B cell (primary cell): ENCODE data around the gene HS6ST2. TPM values are rescaled to one million over a fixed set of nuclear protein-coding genes. Genes with fewer than 3 reads are reported as not detected.

Experiments used
- ATAC-seq: fragments of 200-7000 bp; cut with Tn5 transposase; one replicate; pipeline ENCODE4 v1.10.0; 2021; ENCODE audit warnings: low read depth, mild to moderate bottlenecking, moderate number of reproducible peaks, moderate library complexity
- CTCF ChIA-PET: fragments of 350-600 bp; sonication (Branson Sonifier 250); formaldehyde crosslinking; loops from one replicate; lab custom pipeline; 2021; ENCODE audit warnings: antibody characterized with exemption, inconsistent platforms; lab: Charles Lee
- POLR2A ChIA-PET: fragments of 350-600 bp; sonication (Branson Sonifier 250); formaldehyde crosslinking; loops from one replicate; lab custom pipeline; 2021; ENCODE audit warnings: antibody characterized with exemption; lab: Charles Lee
- DNase-seq: peaks from one replicate; pipeline ENCODE4 v3.0.0; 2013
- H2AFZ ChIP-seq: 2 replicates; pipeline ENCODE4 v1.6.1; 2012; ENCODE audit warnings: mild to moderate bottlenecking, low read depth, low read length; ENCODE audit not compliant: insufficient read depth, poor library complexity, severe bottlenecking
- H3K27ac ChIP-seq, 2 donors: 1 replicate in 1 of 2; 2 replicates in 1 of 2; pipeline ENCODE4 v1.5.1; 2012 to 2013; ENCODE audit warnings: low read length in 2 of 2, mild to moderate bottlenecking in 2 of 2, moderate library complexity in 1 of 2
- H3K27me3 ChIP-seq, 4 experiments: fragments of 200-600 bp in 1 of 4; sonication (generic) in 1 of 4; replicated peaks in 1 of 4; 1 replicate in 2 of 4; 2 replicates in 2 of 4; pipeline versions ENCODE4 v1.6.1 to v1.7.0; 2013 to 2016; ENCODE audit warnings: low read length in 3 of 4, mild to moderate bottlenecking in 2 of 4, mixed read lengths in 1 of 4, moderate library complexity in 1 of 4; ENCODE audit not compliant: insufficient read depth in 4 of 4, control insufficient read depth in 3 of 4; ENCODE audit errors: control extremely low read depth in 1 of 4
- H3K36me3 ChIP-seq, 2 experiments: replicated peaks in 1 of 2; 1 replicate in 1 of 2; 2 replicates in 1 of 2; pipeline versions ENCODE4 v1.6.1 to v1.7.1; 2013; ENCODE audit warnings: low read length in 1 of 2; ENCODE audit not compliant: insufficient read depth in 2 of 2, control insufficient read depth in 1 of 2; ENCODE audit errors: control extremely low read depth in 1 of 2, extremely low read depth in 1 of 2
- H3K4me1 ChIP-seq, 2 donors: fragments of 200-600 bp in 1 of 2; sonication (generic) in 1 of 2; 1 replicate in 1 of 2; 2 replicates in 1 of 2; pipeline versions ENCODE4 v1.5.1 to v1.6.1; 2013 to 2017; ENCODE audit warnings: low read length in 2 of 2; ENCODE audit not compliant: control insufficient read depth in 2 of 2, insufficient read depth in 2 of 2
- H3K4me2 ChIP-seq: replicated peaks from 2 replicates; pipeline ENCODE3; 2012; ENCODE audit warnings: mild to moderate bottlenecking, low read depth, low read length; ENCODE audit not compliant: poor library complexity, severe bottlenecking
- H3K4me3 ChIP-seq, 5 experiments: fragments of 200-600 bp in 1 of 5; sonication (generic) in 1 of 5; 1 replicate in 3 of 5; 2 replicates in 2 of 5; pipeline versions ENCODE4 v1.5.1 to v1.7.0; 2011 to 2016; ENCODE audit warnings: low read length in 4 of 5, mild to moderate bottlenecking in 4 of 5, low read depth in 2 of 5, control low read depth in 1 of 5, moderate library complexity in 1 of 5; ENCODE audit not compliant: insufficient read depth in 1 of 5; ENCODE audit errors: control extremely low read depth in 1 of 5, extremely low read depth in 1 of 5
- H3K79me2 ChIP-seq: fragments of 200-600 bp; sonication (generic); one replicate; pipeline ENCODE4 v1.6.0; 2016; ENCODE audit warnings: low read length; ENCODE audit not compliant: control insufficient read depth, insufficient read depth
- H3K9ac ChIP-seq: fragments of 200-600 bp; sonication (generic); 2 replicates; pipeline ENCODE4 v1.6.1; 2017; ENCODE audit warnings: mild to moderate bottlenecking, low read length, moderate library complexity
- H3K9me3 ChIP-seq, 3 donors: one replicate each; pipeline versions ENCODE4 v1.6.1 to v1.7.1; 2013; ENCODE audit warnings: low read length in 2 of 3; ENCODE audit not compliant: control insufficient read depth in 2 of 3, insufficient read depth in 1 of 3; ENCODE audit errors: control extremely low read depth in 1 of 3
- H4K20me1 ChIP-seq: 2 replicates; pipeline ENCODE4 v1.6.0; 2012; ENCODE audit warnings: mild to moderate bottlenecking, low read length; ENCODE audit not compliant: insufficient read depth, control insufficient read depth, poor library complexity, severe bottlenecking
- H3K27ac Mint-ChIP-seq: one replicate; pipeline ENCODE4 v1.8.0; 2021; ENCODE audit warnings: mixed read lengths
- H3K27me3 Mint-ChIP-seq: one replicate; pipeline ENCODE4 v1.8.0; 2021; ENCODE audit warnings: mixed read lengths
- H3K4me1 Mint-ChIP-seq: one replicate; pipeline ENCODE4 v1.8.0; 2021; ENCODE audit warnings: mixed read lengths
- H3K4me3 Mint-ChIP-seq: one replicate; pipeline ENCODE4 v1.8.0; 2021; ENCODE audit warnings: mixed read lengths
- H3K9me3 Mint-ChIP-seq: one replicate; pipeline ENCODE4 v1.8.0; 2022; ENCODE audit warnings: mixed read lengths; ENCODE audit not compliant: insufficient read depth
- EZH2 ChIP-seq: IDR thresholded peaks from 2 replicates; pipeline ENCODE4 v1.6.1; 2012; ENCODE audit warnings: borderline replicate concordance, low read depth, mild to moderate bottlenecking, moderate library complexity, low read length; ENCODE audit not compliant: insufficient read depth, poor library complexity, severe bottlenecking
- WGBS: methylation state at CpG from one replicate; pipeline ENCODE4 v1.1.5; 2013; ENCODE audit warnings: missing lambda C conversion rate; ENCODE audit not compliant: insufficient coverage; 5-methylcytosine and 5-hydroxymethylcytosine counted together
- intact Hi-C: fragments of 100-400 bp; cut with micrococcal nuclease; formaldehyde crosslinking; loops from one replicate; pipeline ENCODE4 v1.10.0; 2022
- polyA plus RNA-seq: library from polyadenylated mRNA; depleted of rRNA; stranded (reverse); fragments of >200 nt; gene quantifications from 2 replicates; pipeline ENCODE4 v1.2.3, GENCODE V29; 2012
- total RNA-seq, 2 donors: library from RNA; stranded (reverse); fragments of 120-200 nt in 1 of 2; gene quantifications; 1 replicate in 1 of 2; 2 replicates in 1 of 2; pipeline versions ENCODE4 v1.2.3 to v1.2.4, GENCODE V29; 2013 to 2022
- TF ChIP-seq, protein P1 (sequence below): fragments of 200-600 bp; IDR thresholded peaks from one replicate; pipeline ENCODE4 v1.8.0; 2022; ENCODE audit warnings: antibody characterized with exemption, mild to moderate bottlenecking

The HS6ST2 gene
- total and polyA plus RNA-seq, 2 donors (not counting 1 experiment from before 2014, with no cell fraction given), result not detected

DNA sequence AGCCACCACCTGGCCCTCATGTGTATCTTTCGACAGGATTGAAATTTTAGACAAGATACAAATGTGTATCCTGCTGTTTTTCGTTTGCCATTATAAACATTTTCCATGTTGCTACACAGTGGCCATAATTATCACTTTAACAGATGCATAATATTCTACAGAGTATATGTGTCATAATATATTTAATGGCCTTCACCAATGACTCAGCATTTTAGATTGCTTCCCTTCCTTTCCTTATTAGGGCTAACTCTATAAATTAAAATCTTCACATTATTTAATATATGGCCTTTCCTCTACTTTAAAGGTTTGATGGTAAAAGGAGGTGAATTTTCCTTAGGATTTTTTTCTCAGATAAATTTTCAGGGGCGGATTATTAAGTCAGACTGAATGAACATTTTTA, 97.4 kb downstream of the HS6ST2 start:
- H3K4me3 Mint-ChIP-seq, result no peak overlapping the region

DNA sequence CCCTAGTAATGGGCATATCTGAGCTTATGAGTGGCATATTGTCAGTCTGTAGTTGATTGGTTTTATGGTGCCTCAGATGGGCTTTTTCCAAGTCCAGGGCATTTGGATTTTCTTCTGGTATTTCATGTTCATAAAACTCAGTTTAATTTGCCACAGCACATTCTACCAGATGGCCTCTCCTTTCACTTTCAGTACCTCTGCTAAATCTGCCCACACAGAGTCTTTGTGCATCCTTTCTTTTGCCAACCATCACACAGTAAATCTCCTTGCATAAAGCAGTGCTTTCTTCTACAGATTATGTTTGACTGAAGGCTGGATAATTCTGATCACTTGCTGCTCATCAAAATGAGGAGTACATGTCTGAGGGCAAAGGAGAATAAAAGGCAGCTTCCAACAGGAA, 98.2 kb downstream of the HS6ST2 start:
- H3K36me3 ChIP-seq, result no peaks in the 10 kb centered on the region
- no peaks in the 10 kb centered on the region for H3K79me2 ChIP-seq
- ChIA-PET CTCF (no interaction called here), POLR2A (no interaction called here)
- H3K4me2 ChIP-seq, result no peak overlapping the region
- H2AFZ ChIP-seq, result no peak overlapping the region
- Mint-ChIP-seq H3K4me3 (no peak overlapping the region), H3K27me3 (no peaks in the 10 kb centered on the region), H3K9me3 (no peaks in the 10 kb centered on the region), H3K4me1 (no peaks in the 10 kb centered on the region), H3K27ac (no peak overlapping the region)
- TF ChIP-seq, protein P1, sequence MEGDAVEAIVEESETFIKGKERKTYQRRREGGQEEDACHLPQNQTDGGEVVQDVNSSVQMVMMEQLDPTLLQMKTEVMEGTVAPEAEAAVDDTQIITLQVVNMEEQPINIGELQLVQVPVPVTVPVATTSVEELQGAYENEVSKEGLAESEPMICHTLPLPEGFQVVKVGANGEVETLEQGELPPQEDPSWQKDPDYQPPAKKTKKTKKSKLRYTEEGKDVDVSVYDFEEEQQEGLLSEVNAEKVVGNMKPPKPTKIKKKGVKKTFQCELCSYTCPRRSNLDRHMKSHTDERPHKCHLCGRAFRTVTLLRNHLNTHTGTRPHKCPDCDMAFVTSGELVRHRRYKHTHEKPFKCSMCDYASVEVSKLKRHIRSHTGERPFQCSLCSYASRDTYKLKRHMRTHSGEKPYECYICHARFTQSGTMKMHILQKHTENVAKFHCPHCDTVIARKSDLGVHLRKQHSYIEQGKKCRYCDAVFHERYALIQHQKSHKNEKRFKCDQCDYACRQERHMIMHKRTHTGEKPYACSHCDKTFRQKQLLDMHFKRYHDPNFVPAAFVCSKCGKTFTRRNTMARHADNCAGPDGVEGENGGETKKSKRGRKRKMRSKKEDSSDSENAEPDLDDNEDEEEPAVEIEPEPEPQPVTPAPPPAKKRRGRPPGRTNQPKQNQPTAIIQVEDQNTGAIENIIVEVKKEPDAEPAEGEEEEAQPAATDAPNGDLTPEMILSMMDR, result no peak
- TF ChIP-seq EZH2, result no peak
- no peaks in the 10 kb centered on the region for H3K27me3 ChIP-seq
- H3K9me3 ChIP-seq, result no peaks in the 10 kb centered on the region
- H3K27ac ChIP-seq, result no peak overlapping the region
- intact Hi-C loops, result no loop called here
- no peak for ATAC-seq
- H3K4me3 ChIP-seq, result no peak overlapping the region
- DNase-seq, result no peak
- H4K20me1 ChIP-seq, result no peaks in the 10 kb centered on the region
- no peak overlapping the region for H3K9ac ChIP-seq
- no peaks in the 10 kb centered on the region for H3K4me1 ChIP-seq

More for the DNA sequence above, 97.4 kb downstream of the HS6ST2 start:
- Mint-ChIP-seq H3K27ac (no peak overlapping the region), H3K27me3 (no peaks in the 10 kb centered on the region), H3K9me3 (no peaks in the 10 kb centered on the region), H3K4me1 (no peaks in the 10 kb centered on the region)
- ATAC-seq, result no peak
- Histone ChIP-seq H4K20me1 (no peaks in the 10 kb centered on the region), H3K27me3 (no peaks in the 10 kb centered on the region), H2AFZ (no peak overlapping the region), H3K79me2 (no peaks in the 10 kb centered on the region), H3K27ac (no peak overlapping the region), H3K9ac (no peak overlapping the region), H3K36me3 (no peaks in the 10 kb centered on the region), H3K4me1 (no peaks in the 10 kb centered on the region), H3K9me3 (no peaks in the 10 kb centered on the region), H3K4me2 (no peak overlapping the region), H3K4me3 (no peak overlapping the region)
- WGBS, result no CpG with 5 or more reads among the region's 3 CpGs
- CTCF ChIA-PET, result no interaction called here
- POLR2A ChIA-PET, result no interaction called here
- no peak for DNase-seq
- intact Hi-C loops, result no loop called here
- TF ChIP-seq, protein P1, result no peak
- TF ChIP-seq EZH2, result no peak
